Measurements from ENCODE around the gene PIK3R6. TPM values are rescaled to one million over a fixed set of nuclear protein-coding genes. Genes with fewer than 3 reads are reported as not detected.

PIK3R6 gene
- total and polyA plus RNA-seq, 2 of the 4 experiments (the other 2 are of a cell fraction): not detected

DNA sequence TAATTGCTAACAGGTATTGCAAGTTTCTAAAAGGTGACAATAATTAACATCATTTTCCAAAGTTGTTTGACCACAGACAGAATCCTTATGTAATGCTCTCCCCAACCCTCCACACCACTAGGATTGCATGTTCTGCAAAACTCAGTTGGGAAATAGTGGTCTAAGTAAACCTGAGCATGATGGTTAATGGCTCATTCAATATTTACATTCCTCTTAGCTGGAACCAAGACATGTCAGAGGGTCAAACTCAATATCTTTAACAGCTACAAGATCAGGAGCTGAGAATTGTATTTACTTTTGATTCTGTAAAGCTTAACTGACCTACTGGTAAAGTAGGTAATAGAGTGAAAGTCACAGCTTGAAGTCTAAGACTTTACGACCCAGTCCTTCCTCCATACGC, 78.5 kb downstream of the PIK3R6 start:
- Histone ChIP-seq H3K79me1 (ENCODE audit: low read depth in 1 of 2, low read length in 2 of 2) (no peaks in the 10 kb centered on the region), H3K9ac (ENCODE audit: low read depth, low read length) (no peak overlapping the region), H3K4me3 (ENCODE audit: insufficient read depth, low read depth, low read length) (no peak overlapping the region), H2BK120ac (ENCODE audit: low read depth, low read length) (no peak overlapping the region), H2BK15ac (ENCODE audit: low read depth, low read length) (no peak overlapping the region), H3K23ac (ENCODE audit: low read depth, low read length) (no peak overlapping the region), H3K4ac (ENCODE audit: low read depth, low read length) (no peak overlapping the region), H2AFZ (replicated peaks; ENCODE audit: low read length, poor library complexity) (no peak overlapping the region), H3K56ac (ENCODE audit: extremely low read depth, insufficient read depth, low read length) (no peak overlapping the region), H4K5ac (ENCODE audit: low read depth, low read length) (no peak overlapping the region), H3K27me3 (ENCODE audit: control insufficient read depth, insufficient read depth, low read length) (no peaks in the 10 kb centered on the region; the same call in 1 of the 2 replicates), H3K4me2 (ENCODE audit: low read depth, low read length) (no peak overlapping the region), H3K14ac (replicated peaks; ENCODE audit: low read depth, low read length) (no peak overlapping the region), H2AK9ac (replicated peaks; ENCODE audit: low read depth, low read length, poor library complexity) (no peak overlapping the region), H3K4me1 (ENCODE audit: control insufficient read depth, insufficient read depth, low read length) (no peaks in the 10 kb centered on the region), H3K27ac (ENCODE audit: insufficient read depth, low read length) (no peak overlapping the region), H3K9me1 (ENCODE audit: insufficient read depth, low read length) (no peaks in the 10 kb centered on the region), H3K36me3 (ENCODE audit: control insufficient read depth, insufficient read depth, low read length) (no peaks in the 10 kb centered on the region), H2AK5ac (ENCODE audit: low read depth, low read length) (no peak overlapping the region), H3K18ac (ENCODE audit: low read depth, low read length) (no peak overlapping the region), H4K20me1 (ENCODE audit: insufficient read depth, low read length) (no peaks in the 10 kb centered on the region), H2BK20ac (ENCODE audit: low read depth, low read length) (no peak overlapping the region), H4K8ac (ENCODE audit: low read depth in 2 of 2, low read length in 2 of 2) (no peak overlapping the region), H2BK5ac (ENCODE audit: low read depth, low read length, poor library complexity, severe bottlenecking) (no peak overlapping the region), H4K91ac (ENCODE audit: insufficient read depth, low read depth, low read length) (no peak overlapping the region), H3K9me3 (ENCODE audit: control insufficient read depth, insufficient read depth, low read length) (peaks cover 5% of the 10 kb centered on the region; the same call in 1 of the 2 replicates)
- DNase-seq: no peak
- in situ Hi-C loops (cut with MboI; ENCODE audit: low sequenced_read_pairs) (loop anchor here (10.0 to 25.0 kb wide), 2 partner anchors 374 to 748 kb away; no protein-coding TSS in a partner anchor), intact Hi-C loops (cut with micrococcal nuclease) (loop anchor here (10.0 kb wide), 2 partner anchors 724 to 736 kb away; no protein-coding TSS in a partner anchor), dilution Hi-C loops (cut with HindIII; ENCODE audit: low sequenced_read_pairs, unreplicated experiment) (no loop called here)
- CTCF ChIA-PET: no interaction called here
- no TSS peak for BruUV-seq (replicated peaks)
- POLR2A ChIA-PET (ENCODE audit: unreplicated experiment): no interaction called here
- peak; percentile 30; the same call in 1 of the 2 replicates for ATAC-seq (ENCODE audit: low read depth)
- WGBS, 2 experiments (ENCODE audit: extremely low coverage in 2 of 2, insufficient read length in 1 of 2): no CpG with 5 or more reads among the region's 2 CpGs
- TF ChIP-seq BHLHE40 (IDR thresholded peaks at IDR 0.05; ENCODE audit: low read depth, low read length) (no peak), POLR2A (IDR thresholded peaks at IDR 0.05; ENCODE audit: low read depth, low read length) (no peak), CEBPB (IDR thresholded peaks at IDR 0.05; ENCODE audit: low read depth, low read length) (no peak), SMC3 (IDR thresholded peaks at IDR 0.05; ENCODE audit: low read depth, low read length) (no peak), RFX5 (IDR thresholded peaks at IDR 0.05; ENCODE audit: low read depth, low read length) (no peak), ELK1 (IDR thresholded peaks at IDR 0.05; ENCODE audit: borderline replicate concordance, low read depth, low read length) (no peak), CHD1 (IDR thresholded peaks at IDR 0.05; ENCODE audit: low read depth, low read length) (no peak), USF2 (IDR thresholded peaks at IDR 0.05; ENCODE audit: low read depth, low read length) (no peak), FOS (IDR thresholded peaks at IDR 0.05; ENCODE audit: low read depth, low read length) (no peak), RAD21 (IDR thresholded peaks at IDR 0.05; ENCODE audit: low read length) (no peak), MAZ (IDR thresholded peaks at IDR 0.05; ENCODE audit: borderline replicate concordance, low read depth, low read length) (no peak), NFE2L2 (IDR thresholded peaks at IDR 0.05; ENCODE audit: low read depth, low read length) (no peak), MXI1 (IDR thresholded peaks at IDR 0.05; ENCODE audit: borderline replicate concordance, low read depth, low read length) (no peak), RCOR1 (IDR thresholded peaks at IDR 0.05; ENCODE audit: insufficient replicate concordance, low read length) (no peak), MAFK (IDR thresholded peaks at IDR 0.05; ENCODE audit: low read depth, low read length) (no peak)
- TF ChIP-seq, protein P1, sequence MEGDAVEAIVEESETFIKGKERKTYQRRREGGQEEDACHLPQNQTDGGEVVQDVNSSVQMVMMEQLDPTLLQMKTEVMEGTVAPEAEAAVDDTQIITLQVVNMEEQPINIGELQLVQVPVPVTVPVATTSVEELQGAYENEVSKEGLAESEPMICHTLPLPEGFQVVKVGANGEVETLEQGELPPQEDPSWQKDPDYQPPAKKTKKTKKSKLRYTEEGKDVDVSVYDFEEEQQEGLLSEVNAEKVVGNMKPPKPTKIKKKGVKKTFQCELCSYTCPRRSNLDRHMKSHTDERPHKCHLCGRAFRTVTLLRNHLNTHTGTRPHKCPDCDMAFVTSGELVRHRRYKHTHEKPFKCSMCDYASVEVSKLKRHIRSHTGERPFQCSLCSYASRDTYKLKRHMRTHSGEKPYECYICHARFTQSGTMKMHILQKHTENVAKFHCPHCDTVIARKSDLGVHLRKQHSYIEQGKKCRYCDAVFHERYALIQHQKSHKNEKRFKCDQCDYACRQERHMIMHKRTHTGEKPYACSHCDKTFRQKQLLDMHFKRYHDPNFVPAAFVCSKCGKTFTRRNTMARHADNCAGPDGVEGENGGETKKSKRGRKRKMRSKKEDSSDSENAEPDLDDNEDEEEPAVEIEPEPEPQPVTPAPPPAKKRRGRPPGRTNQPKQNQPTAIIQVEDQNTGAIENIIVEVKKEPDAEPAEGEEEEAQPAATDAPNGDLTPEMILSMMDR (conservative IDR thresholded peaks at IDR 0.05; ENCODE audit: low read depth, low read length): no peak
